ENCODE measurements around the gene GXYLT2.

- TF ChIP-seq PREB (CRISPR knock-in tag; IDR thresholded peaks at IDR 0.05) (no peak), SP5 (CRISPR knock-in tag; IDR thresholded peaks at IDR 0.05; ENCODE audit: borderline replicate concordance, low read depth) (no peak), POLR2A (IDR thresholded peaks at IDR 0.05; ENCODE audit: insufficient read depth in 1 of 2, low read depth in 2 of 2, low read length in 2 of 2) (no peak), ESRRA (CRISPR knock-in tag; IDR thresholded peaks at IDR 0.05; ENCODE audit: low read depth) (no peak), SNAPC5 (CRISPR knock-in tag; IDR thresholded peaks at IDR 0.05; ENCODE audit: borderline replicate concordance) (no peak), TBP (CRISPR knock-in tag; IDR thresholded peaks at IDR 0.05) (no peak), BRD4 (CRISPR knock-in tag; IDR thresholded peaks at IDR 0.05) (no peak), KAT2B (IDR thresholded peaks at IDR 0.05; ENCODE audit: borderline replicate concordance, low read depth, low read length) (no peak), RARG (CRISPR knock-in tag; IDR thresholded peaks at IDR 0.05; ENCODE audit: low read depth) (no peak), ASH2L (IDR thresholded peaks at IDR 0.05; ENCODE audit: insufficient read length, low read depth, low read length) (no peak)
- TF ChIP-seq, protein P1, sequence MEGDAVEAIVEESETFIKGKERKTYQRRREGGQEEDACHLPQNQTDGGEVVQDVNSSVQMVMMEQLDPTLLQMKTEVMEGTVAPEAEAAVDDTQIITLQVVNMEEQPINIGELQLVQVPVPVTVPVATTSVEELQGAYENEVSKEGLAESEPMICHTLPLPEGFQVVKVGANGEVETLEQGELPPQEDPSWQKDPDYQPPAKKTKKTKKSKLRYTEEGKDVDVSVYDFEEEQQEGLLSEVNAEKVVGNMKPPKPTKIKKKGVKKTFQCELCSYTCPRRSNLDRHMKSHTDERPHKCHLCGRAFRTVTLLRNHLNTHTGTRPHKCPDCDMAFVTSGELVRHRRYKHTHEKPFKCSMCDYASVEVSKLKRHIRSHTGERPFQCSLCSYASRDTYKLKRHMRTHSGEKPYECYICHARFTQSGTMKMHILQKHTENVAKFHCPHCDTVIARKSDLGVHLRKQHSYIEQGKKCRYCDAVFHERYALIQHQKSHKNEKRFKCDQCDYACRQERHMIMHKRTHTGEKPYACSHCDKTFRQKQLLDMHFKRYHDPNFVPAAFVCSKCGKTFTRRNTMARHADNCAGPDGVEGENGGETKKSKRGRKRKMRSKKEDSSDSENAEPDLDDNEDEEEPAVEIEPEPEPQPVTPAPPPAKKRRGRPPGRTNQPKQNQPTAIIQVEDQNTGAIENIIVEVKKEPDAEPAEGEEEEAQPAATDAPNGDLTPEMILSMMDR (CRISPR knock-in tag; IDR thresholded peaks at IDR 0.05) = no peak
Observed at GRCh38 chr3:72860846-72861245, 27.0 kb upstream of the GXYLT2 start.

All from HepG2 (cell line).